GM12891 (cell line): Measurements from ENCODE around the gene FRG1.

Experiments
- PAX5 ChIP-seq: IDR thresholded peaks from 2 replicates; pipeline ENCODE4 v1.6.1; 2011; ENCODE audit warnings: low read length, moderate library complexity, mild to moderate bottlenecking; ENCODE audit not compliant: insufficient read depth, severe bottlenecking
- POLR2A ChIP-seq: IDR thresholded peaks from 2 replicates; pipeline ENCODE4 v1.6.1; 2011; ENCODE audit warnings: low read depth, low read length, control low read depth
- POLR2AphosphoS5 ChIP-seq: IDR thresholded peaks from 2 replicates; pipeline ENCODE4 v1.6.1; 2011; ENCODE audit warnings: low read depth, low read length, control low read depth
- POU2F2 ChIP-seq: IDR thresholded peaks from 2 replicates; pipeline ENCODE4 v1.6.1; 2011; ENCODE audit warnings: low read depth, mild to moderate bottlenecking, control low read depth, low read length, moderate library complexity
- SPI1 ChIP-seq: IDR thresholded peaks from 2 replicates; pipeline ENCODE4 v1.6.1; 2011; ENCODE audit warnings: low read depth, low read length, control low read depth
- TAF1 ChIP-seq: IDR thresholded peaks from 2 replicates; pipeline ENCODE4 v1.6.1; 2011; ENCODE audit warnings: low read depth, low read length, control low read depth

DNA sequence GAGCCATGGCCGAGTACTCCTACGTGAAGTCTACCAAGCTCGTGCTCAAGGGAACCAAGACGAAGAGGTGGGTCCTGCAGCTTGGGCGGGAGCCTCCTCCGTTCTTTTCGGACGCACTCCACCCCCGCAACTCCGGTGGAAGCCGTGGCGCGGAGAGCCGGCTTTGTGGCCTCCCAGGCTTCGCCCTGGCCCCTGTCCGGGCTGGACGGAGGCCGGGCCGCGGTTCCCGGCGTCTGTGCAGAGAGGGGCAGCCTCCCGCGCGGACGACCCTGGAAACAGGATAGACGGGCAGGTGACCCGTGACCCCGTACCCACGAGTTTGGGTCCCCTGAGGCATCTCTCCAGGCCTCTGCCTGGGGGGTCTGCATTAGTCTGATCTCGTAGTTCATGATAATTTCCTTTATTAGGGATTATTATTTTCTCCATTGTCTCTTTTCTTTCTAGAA is 356 bp downstream of the FRG1 start:
- TF ChIP-seq POLR2A (no peak), SPI1 (no peak), POU2F2 (no peak), POLR2AphosphoS5 (no peak), TAF1 (no peak), PAX5 (no peak)
